T-cell (primary cell): Measurements from ENCODE around the gene GSE1. TPM values are rescaled to one million over a fixed set of nuclear protein-coding genes. Genes with fewer than 3 reads are reported as not detected.

Experiments used
- ATAC-seq, 4 experiments: fragments of 200-7000 bp in 3 of 4; fragments of 150-1000 bp in 1 of 4; cut with Tn5 transposase; replicated peaks in 1 of 4; 1 replicate in 3 of 4; 2 replicates in 1 of 4; pipeline ENCODE4 v1.10.0; 2021; ENCODE audit warnings: moderate library complexity in 3 of 4, mild to moderate bottlenecking in 2 of 4, moderate number of reproducible peaks in 1 of 4
- CTCF ChIA-PET, 2 donors: fragments of 300-600 bp; sonication (Branson Sonifier 250); formaldehyde crosslinking; loops; one replicate each; lab custom pipeline; 2022; ENCODE audit warnings: antibody characterized with exemption in 2 of 2; lab: Charles Lee
- POLR2A ChIA-PET, 2 donors: fragments of 300-600 bp; sonication (Branson Sonifier 250); formaldehyde crosslinking; loops; one replicate each; lab custom pipeline; 2022; ENCODE audit warnings: antibody characterized with exemption in 2 of 2; lab: Charles Lee
- DNase-seq, 35 experiments: peaks; one replicate each; pipeline versions ENCODE4 v3.0.0 to v3.0.0-alpha.2; 2013 to 2023
- H3K27ac ChIP-seq: one replicate; pipeline ENCODE4 v1.5.1; 2013; ENCODE audit warnings: low read length
- H3K27me3 ChIP-seq, 2 experiments: replicated peaks in 1 of 2; 1 replicate in 1 of 2; 2 replicates in 1 of 2; pipeline versions ENCODE4 v1.6.1 to v1.7.0; 2013; ENCODE audit warnings: low read length in 1 of 2, mixed read lengths in 1 of 2; ENCODE audit not compliant: control insufficient read depth in 2 of 2, insufficient read depth in 2 of 2; ENCODE audit errors: extremely low read depth in 1 of 2
- H3K36me3 ChIP-seq, 2 donors: 1 replicate in 1 of 2; 2 replicates in 1 of 2; pipeline versions ENCODE4 v1.6.1 to v1.7.0; 2013; ENCODE audit warnings: low read length in 1 of 2; ENCODE audit not compliant: control insufficient read depth in 2 of 2, insufficient read depth in 1 of 2; ENCODE audit errors: extremely low read depth in 1 of 2
- H3K4me1 ChIP-seq, 2 experiments: 1 replicate in 1 of 2; 2 replicates in 1 of 2; pipeline versions ENCODE4 v1.6.1 to v1.7.0; 2013; ENCODE audit warnings: low read length in 2 of 2, mixed read lengths in 1 of 2; ENCODE audit not compliant: insufficient read depth in 2 of 2, control insufficient read depth in 1 of 2; ENCODE audit errors: extremely low read depth in 1 of 2
- H3K4me3 ChIP-seq, 2 donors: 1 replicate in 1 of 2; 2 replicates in 1 of 2; pipeline versions ENCODE4 v1.5.1 to v1.7.0; 2013; ENCODE audit warnings: mild to moderate bottlenecking in 2 of 2, low read length in 1 of 2, moderate library complexity in 1 of 2; ENCODE audit not compliant: control insufficient read depth in 1 of 2; ENCODE audit errors: extremely low read depth in 1 of 2
- H3K9me3 ChIP-seq: 2 replicates; pipeline ENCODE4 v1.7.0; 2013
- H3K27ac Mint-ChIP-seq, 2 donors: one replicate each; pipeline ENCODE4 v1.8.0; 2020 to 2021; ENCODE audit warnings: mild to moderate bottlenecking in 2 of 2, mixed read lengths in 2 of 2
- H3K27me3 Mint-ChIP-seq, 2 donors: one replicate each; pipeline ENCODE4 v1.8.0; 2021 to 2022; ENCODE audit warnings: mixed read lengths in 2 of 2
- H3K36me3 Mint-ChIP-seq: one replicate; pipeline ENCODE4 v1.8.0; 2021; ENCODE audit warnings: mixed read lengths
- H3K4me1 Mint-ChIP-seq, 3 donors: one replicate each; pipeline ENCODE4 v1.8.0; 2020 to 2022; ENCODE audit warnings: mixed read lengths in 3 of 3, mild to moderate bottlenecking in 1 of 3
- H3K4me3 Mint-ChIP-seq, 3 donors: one replicate each; pipeline ENCODE4 v1.8.0; 2020 to 2022; ENCODE audit warnings: mild to moderate bottlenecking in 3 of 3, mixed read lengths in 3 of 3, moderate library complexity in 3 of 3
- H3K9me3 Mint-ChIP-seq, 3 donors: one replicate each; pipeline ENCODE4 v1.8.0; 2020 to 2022; ENCODE audit warnings: mixed read lengths in 3 of 3
- WGBS: methylation state at CpG from one replicate; pipeline ENCODE4 v1.1.5; 2013; ENCODE audit warnings: missing lambda C conversion rate; ENCODE audit not compliant: insufficient coverage; 5-methylcytosine and 5-hydroxymethylcytosine counted together
- total RNA-seq, 35 experiments: library from RNA in 6 of 35; stranded (reverse) in 6 of 35; fragments of 120-200 nt in 1 of 35; gene quantifications; one replicate each; pipeline versions ENCODE4 v1.2.1 to v1.2.4 and lab custom pipeline; 2013 to 2026

Gene GSE1
- total RNA-seq, 5 donors from 2014 or later (not counting 1 experiment from before 2014, with no cell fraction given), result 29.1 to 61.7 (median 37.4) TPM

- ATAC-seq, result no peak
Measured at GRCh38 chr16:85566561-85567100, 46.5 kb upstream of the GSE1 start.

GRCh38 chr16:85567101-85567866 lies 45.8 kb upstream of the GSE1 start:
- H3K36me3 Mint-ChIP-seq, result no peaks in the 10 kb centered on the region
- Histone ChIP-seq H3K4me1 (peaks cover 11 to 90% of the 10 kb centered on the region in 2 experiments), H3K4me3 (no peak overlapping the region), H3K9me3 (no peaks in the 10 kb centered on the region), H3K36me3 (no peaks in the 10 kb centered on the region), H3K27ac (no peak overlapping the region), H3K27me3 (no peaks in the 10 kb centered on the region)
- WGBS, result 75% methylated on average over 22 of the region's 27 CpGs
- ChIA-PET POLR2A (no interaction called here), CTCF (interaction anchor here (0.6 to 1.5 kb wide), 2 partner anchors 16 to 49 kb away, joined by 3 to 4 read pairs; no protein-coding TSS in a partner anchor)
- peaks cover 60 to 81% (median 68%) of the 10 kb centered on the region in 3 donors for H3K4me1 Mint-ChIP-seq
- H3K4me3 Mint-ChIP-seq, result no peak overlapping the region
- ATAC-seq (no peak), DNase-seq (no peak)
- H3K9me3 Mint-ChIP-seq, result no peaks in the 10 kb centered on the region
- H3K27me3 Mint-ChIP-seq, result no peaks in the 10 kb centered on the region
- H3K27ac Mint-ChIP-seq, result peak overlapping the region; percentile 66 to 68

More at GRCh38 chr16:85566561-85567100, 46.5 kb upstream of the GSE1 start:
- no peaks in the 10 kb centered on the region for H3K9me3 Mint-ChIP-seq
- no peaks in the 10 kb centered on the region for H3K36me3 Mint-ChIP-seq
- Histone ChIP-seq H3K27me3 (no peaks in the 10 kb centered on the region), H3K4me1 (peaks cover 11 to 89% of the 10 kb centered on the region in 2 experiments), H3K9me3 (no peaks in the 10 kb centered on the region), H3K36me3 (no peaks in the 10 kb centered on the region), H3K27ac (no peak overlapping the region), H3K4me3 (no peak overlapping the region)
- WGBS, result 30% methylated on average over 5 of the region's 19 CpGs
- no peaks in the 10 kb centered on the region for H3K27me3 Mint-ChIP-seq
- DNase-seq, result no peak
- peak overlapping the region; percentile 39 to 52 for H3K27ac Mint-ChIP-seq
- ChIA-PET CTCF (no interaction called here), POLR2A (interaction anchor here in 1 of 2 donors (0.7 kb wide), 1 partner anchor 10 kb away, joined by 3 read pairs; no protein-coding TSS in a partner anchor)
- no peak overlapping the region for H3K4me3 Mint-ChIP-seq
- peaks cover 55 to 77% (median 64%) of the 10 kb centered on the region in 3 donors for H3K4me1 Mint-ChIP-seq

- H3K27ac Mint-ChIP-seq, result peak overlapping the region; percentile 66 to 68
- Histone ChIP-seq H3K4me3 (no peak overlapping the region), H3K4me1 (peaks cover 11 to 90% of the 10 kb centered on the region in 2 experiments), H3K36me3 (no peaks in the 10 kb centered on the region), H3K27me3 (no peaks in the 10 kb centered on the region), H3K9me3 (no peaks in the 10 kb centered on the region), H3K27ac (no peak overlapping the region)
- H3K4me1 Mint-ChIP-seq, result peaks cover 60 to 78% (median 65%) of the 10 kb centered on the region in 3 donors
- no peak overlapping the region for H3K4me3 Mint-ChIP-seq
- H3K36me3 Mint-ChIP-seq, result no peaks in the 10 kb centered on the region
- WGBS, result 100% methylated on average over 2 of the region's 4 CpGs
- POLR2A ChIA-PET, result no interaction called here
- no peak for DNase-seq
- no peaks in the 10 kb centered on the region for H3K9me3 Mint-ChIP-seq
- CTCF ChIA-PET, result interaction anchor here (0.6 to 1.5 kb wide), 3 partner anchors 10 to 48 kb away, joined by 3 to 4 read pairs (median 3); no protein-coding TSS in a partner anchor
- ATAC-seq, result no peak
- H3K27me3 Mint-ChIP-seq, result no peaks in the 10 kb centered on the region
Measured at GRCh38 chr16:85567935-85568334, 45.2 kb upstream of the GSE1 start.

- CTCF ChIA-PET, result interaction anchor here in 1 of 2 donors (0.6 to 1.5 kb wide), 3 partner anchors 11 to 105 kb away, joined by 3 to 4 read pairs (median 3); no protein-coding TSS in a partner anchor
- H3K4me1 Mint-ChIP-seq, result peaks cover 60 to 81% (median 69%) of the 10 kb centered on the region in 3 donors
- Histone ChIP-seq H3K4me3 (no peak overlapping the region), H3K27me3 (no peaks in the 10 kb centered on the region), H3K4me1 (peaks cover 11 to 88% of the 10 kb centered on the region in 2 experiments), H3K27ac (no peak overlapping the region), H3K9me3 (no peaks in the 10 kb centered on the region), H3K36me3 (no peaks in the 10 kb centered on the region)
- no peaks in the 10 kb centered on the region for H3K27me3 Mint-ChIP-seq
- H3K9me3 Mint-ChIP-seq, result no peaks in the 10 kb centered on the region
- POLR2A ChIA-PET, result no interaction called here
- ATAC-seq, result no peak
- no peak overlapping the region for H3K4me3 Mint-ChIP-seq
- WGBS, result 100% methylated on average over 2 of the region's 8 CpGs
- no peak for DNase-seq
- no peaks in the 10 kb centered on the region for H3K36me3 Mint-ChIP-seq
- peak overlapping the region; percentile 66 to 68 for H3K27ac Mint-ChIP-seq
Measured at GRCh38 chr16:85568519-85568918, 44.6 kb upstream of the GSE1 start.

GRCh38 chr16:85569039-85569614 lies 44.0 kb upstream of the GSE1 start:
- no peaks in the 10 kb centered on the region for H3K9me3 Mint-ChIP-seq
- ChIA-PET CTCF (interaction anchor here in 1 of 2 donors (0.6 to 1.1 kb wide), 3 partner anchors 11 to 104 kb away, joined by 3 read pairs; no protein-coding TSS in a partner anchor), POLR2A (interaction anchor here in 1 of 2 donors (1.1 kb wide), 1 partner anchor 16 kb away, joined by 4 read pairs; no protein-coding TSS in a partner anchor)
- peaks cover 0 to 3% of the 10 kb centered on the region in 2 donors for H3K36me3 ChIP-seq
- H3K27me3 ChIP-seq, result no peaks in the 10 kb centered on the region
- no peaks in the 10 kb centered on the region for H3K27me3 Mint-ChIP-seq
- DNase-seq (no peak), ATAC-seq (no peak)
- H3K27ac ChIP-seq, result peak overlapping the region; percentile 67
- H3K4me1 Mint-ChIP-seq, result peaks cover 60 to 76% (median 64%) of the 10 kb centered on the region in 3 donors
- 67% methylated on average over 6 of the region's 11 CpGs for WGBS
- H3K4me1 ChIP-seq, result peaks cover 11 to 82% of the 10 kb centered on the region in 2 experiments
- H3K4me3 Mint-ChIP-seq, result peak overlapping the region in 2 of 3 donors; percentile 57 to 75
- no peaks in the 10 kb centered on the region for H3K36me3 Mint-ChIP-seq
- H3K4me3 ChIP-seq, result peak overlapping the region in 1 of 2 donors; percentile 35
- H3K9me3 ChIP-seq, result no peaks in the 10 kb centered on the region
- H3K27ac Mint-ChIP-seq, result peak overlapping the region; percentile 80 to 85
